Activated CD8-positive, alpha-beta T cell treated with anti-CD3 and anti-CD28 coated beads for 36 hours (primary cell): ENCODE measurements around the gene PGGHG. TPM values are rescaled to one million over a fixed set of nuclear protein-coding genes. Genes with fewer than 3 reads are reported as not detected.

Experiments used
- ATAC-seq: fragments of 200-7000 bp; cut with Tn5 transposase; one replicate; pipeline ENCODE4 v1.10.0; 2021; ENCODE audit warnings: mild to moderate bottlenecking, moderate library complexity
- CTCF ChIA-PET: fragments of 350-600 bp; sonication (Branson Sonifier 250); formaldehyde crosslinking; loops from one replicate; lab custom pipeline; 2021; ENCODE audit warnings: antibody characterized with exemption; lab: Charles Lee
- POLR2A ChIA-PET: fragments of 350-600 bp; sonication (Branson Sonifier 250); formaldehyde crosslinking; loops from one replicate; lab custom pipeline; 2021; ENCODE audit warnings: antibody characterized with exemption; lab: Charles Lee
- DNase-seq: peaks from one replicate; pipeline ENCODE4 v3.0.0-alpha.2; 2020
- H3K27ac Mint-ChIP-seq: one replicate; pipeline ENCODE4 v1.8.0; 2021; ENCODE audit warnings: mild to moderate bottlenecking, mixed read lengths
- H3K27me3 Mint-ChIP-seq: one replicate; pipeline ENCODE4 v1.8.0; 2021; ENCODE audit warnings: mixed read lengths
- H3K36me3 Mint-ChIP-seq: one replicate; pipeline ENCODE4 v1.8.0; 2021; ENCODE audit warnings: low read depth, mixed read lengths
- H3K4me1 Mint-ChIP-seq: one replicate; pipeline ENCODE4 v1.8.0; 2021; ENCODE audit warnings: low read depth, mixed read lengths
- H3K4me3 Mint-ChIP-seq: one replicate; pipeline ENCODE4 v1.8.0; 2021; ENCODE audit warnings: mild to moderate bottlenecking, moderate library complexity, mixed read lengths
- H3K9me3 Mint-ChIP-seq: one replicate; pipeline ENCODE4 v1.8.0; 2021; ENCODE audit warnings: mixed read lengths
- intact Hi-C: fragments of 100-400 bp; cut with micrococcal nuclease; formaldehyde crosslinking; loops from one replicate; pipeline ENCODE4 v1.10.0; 2022
- total RNA-seq, 2 experiments: library from RNA; stranded (reverse); gene quantifications; one replicate each; pipeline ENCODE4 v1.2.3, GENCODE V29; 2021
- TF ChIP-seq, protein P1 (sequence below): fragments of 200-600 bp; IDR thresholded peaks from one replicate; pipeline ENCODE4 v1.8.0; 2022; ENCODE audit warnings: antibody characterized with exemption, mild to moderate bottlenecking

The PGGHG gene
- total RNA-seq, 2 experiments from 2014 or later, result 298 to 308 TPM

DNA sequence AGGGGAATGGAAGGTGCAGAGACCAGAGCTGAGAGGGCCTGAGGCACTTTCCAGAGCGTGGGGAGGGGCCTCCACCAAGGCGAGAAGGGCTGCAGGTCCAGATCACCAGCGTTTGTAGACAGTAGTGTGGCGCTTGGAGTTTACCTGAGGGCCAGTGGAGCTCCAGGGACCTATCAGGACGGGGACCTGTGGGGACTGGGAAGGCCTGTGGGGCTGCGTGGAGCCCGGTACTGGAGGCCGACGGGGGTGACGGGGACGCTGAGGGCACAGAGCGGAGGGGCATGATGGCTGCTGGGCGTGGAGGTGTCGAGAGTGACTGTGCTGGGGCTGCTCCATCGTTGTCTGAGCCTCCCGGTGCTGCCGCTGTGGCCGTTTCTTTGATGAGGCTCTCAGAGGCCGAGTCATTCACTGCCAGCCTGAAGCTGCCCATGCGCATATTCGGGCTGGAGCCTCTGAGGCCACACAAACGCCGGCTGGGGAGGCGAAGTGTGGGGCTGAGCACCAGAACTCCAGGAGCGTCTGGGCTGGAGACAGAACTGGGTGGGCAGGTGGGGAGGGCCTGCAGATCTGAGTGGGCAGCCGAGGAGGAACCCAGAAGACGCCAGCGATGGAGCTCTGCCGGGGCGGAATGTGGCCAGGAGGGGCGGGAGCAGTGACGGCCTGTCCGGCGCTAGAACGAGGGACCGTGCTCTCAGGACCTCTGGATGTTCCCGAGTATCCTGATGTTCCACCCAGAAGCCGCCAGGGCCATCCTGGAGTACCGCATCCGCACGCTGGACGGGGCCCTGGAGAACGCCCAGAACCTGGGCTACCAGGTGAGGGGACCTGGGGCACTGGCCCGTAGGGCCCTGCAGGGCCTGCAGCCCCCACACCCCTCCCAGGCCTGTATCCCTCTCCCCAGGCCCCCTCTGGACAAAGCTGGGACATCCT is 2.6 kb downstream of the PGGHG start:
- TF ChIP-seq, protein P1, sequence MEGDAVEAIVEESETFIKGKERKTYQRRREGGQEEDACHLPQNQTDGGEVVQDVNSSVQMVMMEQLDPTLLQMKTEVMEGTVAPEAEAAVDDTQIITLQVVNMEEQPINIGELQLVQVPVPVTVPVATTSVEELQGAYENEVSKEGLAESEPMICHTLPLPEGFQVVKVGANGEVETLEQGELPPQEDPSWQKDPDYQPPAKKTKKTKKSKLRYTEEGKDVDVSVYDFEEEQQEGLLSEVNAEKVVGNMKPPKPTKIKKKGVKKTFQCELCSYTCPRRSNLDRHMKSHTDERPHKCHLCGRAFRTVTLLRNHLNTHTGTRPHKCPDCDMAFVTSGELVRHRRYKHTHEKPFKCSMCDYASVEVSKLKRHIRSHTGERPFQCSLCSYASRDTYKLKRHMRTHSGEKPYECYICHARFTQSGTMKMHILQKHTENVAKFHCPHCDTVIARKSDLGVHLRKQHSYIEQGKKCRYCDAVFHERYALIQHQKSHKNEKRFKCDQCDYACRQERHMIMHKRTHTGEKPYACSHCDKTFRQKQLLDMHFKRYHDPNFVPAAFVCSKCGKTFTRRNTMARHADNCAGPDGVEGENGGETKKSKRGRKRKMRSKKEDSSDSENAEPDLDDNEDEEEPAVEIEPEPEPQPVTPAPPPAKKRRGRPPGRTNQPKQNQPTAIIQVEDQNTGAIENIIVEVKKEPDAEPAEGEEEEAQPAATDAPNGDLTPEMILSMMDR, result no peak
- DNase-seq, result peak; percentile 2
- Mint-ChIP-seq H3K4me1 (peaks cover 30% of the 10 kb centered on the region), H3K27me3 (no peaks in the 10 kb centered on the region), H3K9me3 (no peaks in the 10 kb centered on the region), H3K4me3 (peak overlapping the region; percentile 85), H3K36me3 (peaks cover 47% of the 10 kb centered on the region), H3K27ac (peak overlapping the region; percentile 89)
- POLR2A ChIA-PET, result interaction anchor here (0.9 to 6.2 kb wide), 7 partner anchors 9 to 82 kb away, joined by 3 to 67 read pairs (median 4); partner anchors contain the start of gene NLRP6
- CTCF ChIA-PET, result interaction anchor here (1.4 to 2.2 kb wide), 4 partner anchors 11 to 73 kb away, joined by 5 to 16 read pairs (median 8); no protein-coding TSS in a partner anchor
- intact Hi-C loops, result no loop called here
- no peak for ATAC-seq

DNA sequence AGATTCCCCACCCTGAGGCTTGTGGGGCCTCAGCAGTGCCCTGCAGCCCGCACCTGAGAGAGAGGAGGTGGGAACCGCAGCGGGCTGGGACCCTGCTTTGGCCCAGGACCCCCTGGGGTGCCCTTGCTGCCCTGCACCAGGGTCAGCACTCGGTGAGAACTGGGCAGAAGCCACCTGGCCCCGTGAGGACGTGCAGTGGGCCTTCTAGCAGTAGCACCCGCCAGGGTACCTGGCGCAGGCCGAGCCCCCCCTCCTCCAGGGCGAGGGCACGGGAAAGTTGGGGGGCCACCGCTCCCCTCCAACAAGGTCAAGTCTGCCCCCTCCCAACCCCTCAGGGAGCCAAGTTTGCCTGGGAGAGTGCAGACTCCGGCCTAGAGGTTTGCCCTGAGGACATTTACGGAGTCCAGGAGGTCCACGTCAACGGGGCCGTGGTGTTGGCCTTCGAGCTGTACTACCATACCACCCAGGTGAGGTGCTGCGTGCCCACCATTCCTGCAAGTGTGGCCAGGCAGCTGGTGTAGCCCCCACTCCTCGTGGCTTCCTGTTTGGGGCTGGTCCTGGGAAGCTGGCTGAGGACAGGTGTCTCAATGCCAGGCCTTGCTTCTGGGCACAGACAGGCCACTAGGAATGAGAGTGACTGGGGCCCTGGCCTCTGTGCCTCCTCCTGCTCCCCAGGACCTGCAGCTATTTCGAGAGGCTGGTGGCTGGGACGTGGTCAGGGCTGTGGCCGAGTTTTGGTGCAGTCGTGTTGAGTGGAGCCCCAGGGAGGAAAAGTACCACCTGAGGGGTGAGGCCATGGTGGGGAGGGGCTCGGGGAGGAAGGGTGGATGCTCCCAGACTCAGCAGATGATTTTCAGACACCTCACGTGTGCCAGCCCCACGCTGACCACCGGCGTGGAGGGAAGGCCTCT is 3.5 kb downstream of the PGGHG start:
- Mint-ChIP-seq H3K4me3 (peak overlapping the region; percentile 31), H3K27ac (no peak overlapping the region), H3K36me3 (peaks cover 47% of the 10 kb centered on the region), H3K4me1 (peaks cover 31% of the 10 kb centered on the region), H3K27me3 (no peaks in the 10 kb centered on the region), H3K9me3 (no peaks in the 10 kb centered on the region)
- POLR2A ChIA-PET, result interaction anchor here (0.8 to 6.2 kb wide), 6 partner anchors 8 to 55 kb away, joined by 3 to 67 read pairs (median 16); partner anchors contain the start of genes NLRP6 and PSMD13
- CTCF ChIA-PET, result interaction anchor here (1.0 kb wide), 1 partner anchor 42 kb away, joined by 4 read pairs; no protein-coding TSS in a partner anchor
- TF ChIP-seq, protein P1, result no peak
- ATAC-seq (no peak), DNase-seq (peak; percentile 4)
- intact Hi-C loops, result no loop called here

DNA sequence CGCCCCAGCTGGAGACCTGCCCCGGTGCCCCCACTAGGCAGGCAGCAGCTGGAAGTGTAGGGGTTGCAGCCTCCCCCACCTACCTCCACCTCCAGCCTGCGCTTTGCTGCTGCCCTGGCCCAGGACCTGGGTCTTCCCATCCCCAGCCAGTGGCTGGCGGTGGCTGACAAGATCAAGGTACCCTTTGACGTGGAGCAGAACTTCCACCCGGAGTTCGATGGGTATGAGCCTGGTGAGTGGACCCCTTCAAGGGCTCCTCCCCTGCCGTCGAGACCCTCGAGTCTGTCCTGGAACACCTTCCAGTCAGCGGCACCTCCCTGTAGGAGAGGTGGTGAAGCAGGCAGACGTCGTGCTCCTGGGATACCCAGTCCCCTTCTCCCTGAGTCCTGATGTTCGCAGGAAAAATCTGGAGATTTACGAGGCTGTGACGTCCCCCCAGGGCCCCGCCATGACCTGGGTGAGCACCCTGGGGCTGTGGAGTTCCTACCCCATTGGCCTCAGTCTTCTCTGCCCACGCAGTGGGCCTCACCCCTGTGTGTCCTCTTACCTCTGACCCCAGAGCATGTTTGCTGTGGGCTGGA is 4.4 kb downstream of the PGGHG start:
- intact Hi-C loops, result no loop called here
- no peaks in the 10 kb centered on the region for H3K9me3 Mint-ChIP-seq
- no peaks in the 10 kb centered on the region for H3K27me3 Mint-ChIP-seq
- POLR2A ChIA-PET, result interaction anchor here (0.8 to 5.3 kb wide), 5 partner anchors 8 to 56 kb away, joined by 3 to 33 read pairs (median 4); partner anchors contain the start of genes NLRP6 and PSMD13
- no peak overlapping the region for H3K4me3 Mint-ChIP-seq
- TF ChIP-seq, protein P1, result no peak
- H3K4me1 Mint-ChIP-seq, result peaks cover 37% of the 10 kb centered on the region
- peaks cover 39% of the 10 kb centered on the region for H3K36me3 Mint-ChIP-seq
- H3K27ac Mint-ChIP-seq, result no peak overlapping the region
- no peak for ATAC-seq
- peak; percentile 4 for DNase-seq
- CTCF ChIA-PET, result interaction anchor here (0.9 to 1.0 kb wide), 2 partner anchors 10 to 43 kb away, joined by 3 to 4 read pairs; no protein-coding TSS in a partner anchor

DNA sequence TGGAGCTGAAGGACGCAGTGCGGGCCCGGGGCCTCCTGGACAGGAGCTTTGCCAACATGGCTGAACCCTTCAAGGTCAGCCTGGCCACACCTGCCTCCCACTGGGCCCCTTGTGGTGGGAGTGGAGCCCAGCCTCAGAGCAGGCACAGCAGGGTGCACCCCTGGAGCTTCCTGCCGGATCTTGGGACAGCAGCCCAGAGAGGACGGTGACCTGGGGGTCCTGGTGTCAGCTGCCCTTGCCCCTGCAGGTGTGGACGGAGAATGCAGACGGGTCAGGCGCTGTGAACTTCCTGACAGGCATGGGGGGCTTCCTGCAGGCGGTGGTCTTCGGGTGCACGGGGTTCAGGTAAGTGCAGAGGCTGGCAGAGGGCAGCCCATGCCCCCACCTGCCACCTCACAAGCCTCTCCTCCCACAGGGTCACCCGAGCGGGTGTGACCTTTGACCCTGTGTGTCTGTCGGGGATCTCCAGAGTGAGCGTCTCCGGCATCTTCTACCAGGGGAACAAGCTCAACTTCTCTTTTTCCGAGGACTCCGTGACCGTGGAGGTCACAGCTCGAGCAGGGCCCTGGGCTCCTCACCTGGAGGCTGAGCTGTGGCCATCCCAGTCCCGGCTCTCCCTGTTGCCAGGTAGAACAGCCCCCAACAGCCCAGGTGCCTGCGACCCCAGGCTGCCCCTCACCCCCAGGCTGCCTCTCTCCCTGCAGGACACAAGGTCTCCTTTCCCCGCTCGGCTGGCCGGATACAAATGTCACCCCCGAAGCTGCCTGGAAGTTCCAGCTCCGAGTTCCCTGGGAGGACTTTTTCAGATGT is 5.1 kb downstream of the PGGHG start:
- no peak overlapping the region for H3K27ac Mint-ChIP-seq
- H3K9me3 Mint-ChIP-seq, result no peaks in the 10 kb centered on the region
- intact Hi-C loops, result no loop called here
- peak; percentile 4 for DNase-seq
- ChIA-PET CTCF (interaction anchor here (0.9 kb wide), 1 partner anchor 9 kb away, joined by 3 read pairs; no protein-coding TSS in a partner anchor), POLR2A (interaction anchor here (1.0 to 3.8 kb wide), 4 partner anchors 9 to 155 kb away, joined by 3 to 33 read pairs (median 4); partner anchors contain the start of gene NLRP6)
- ATAC-seq, result no peak
- H3K4me3 Mint-ChIP-seq, result no peak overlapping the region
- no peaks in the 10 kb centered on the region for H3K27me3 Mint-ChIP-seq
- TF ChIP-seq, protein P1, result no peak
- H3K4me1 Mint-ChIP-seq, result peaks cover 42% of the 10 kb centered on the region
- peaks cover 39% of the 10 kb centered on the region for H3K36me3 Mint-ChIP-seq
